Hematopoietic multipotent progenitor cell treated with erythropoietin and hydrocortisone succinate and interleukin-3 and kit ligand, for 15 days (in vitro differentiated cells): ENCODE results near the gene TGM5.
A peak's percentile ranks its signal among the peaks of the same experiment; 100 is the strongest.
"Not testable (repeated sequence)": the region's sequence is repeated elsewhere in the genome, so short reads cannot be mapped to it uniquely, and the experiment has no call there.

Experiments
- DNase-seq: peaks from one replicate; pipeline ENCODE4 v3.0.0-alpha.2; 2015; ENCODE audit warnings: low spot score

TGM5 gene

DNA sequence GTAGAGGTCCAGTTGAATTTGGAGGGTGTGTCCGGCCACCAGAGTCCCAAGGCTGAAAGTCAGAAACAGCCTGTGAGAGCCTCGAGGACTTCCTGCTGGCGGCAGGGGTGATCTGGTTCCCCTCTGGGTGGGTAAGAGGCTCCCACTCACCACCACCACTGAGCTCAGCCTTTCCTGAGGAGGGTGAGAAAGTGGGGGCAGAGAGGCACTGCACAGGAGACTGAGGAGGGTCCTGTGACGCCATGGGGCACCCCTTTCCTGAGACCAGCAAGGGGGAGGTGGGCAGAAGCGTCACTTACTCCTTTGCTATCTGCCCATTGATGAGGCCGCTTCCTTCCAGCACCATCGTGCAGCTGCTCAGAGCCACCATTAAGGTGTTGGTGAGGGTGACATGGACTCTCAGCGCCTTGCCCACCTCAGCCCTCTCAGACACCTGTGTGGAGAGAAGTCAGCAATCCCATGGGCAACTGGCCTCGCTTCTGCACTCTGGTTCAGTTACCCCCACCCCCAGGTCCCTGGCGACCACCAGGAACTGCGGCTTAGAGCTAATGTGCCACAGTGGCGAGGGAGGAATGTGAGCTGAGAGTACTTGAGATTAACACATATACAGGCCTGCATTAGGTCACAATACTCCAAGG is 10.0 kb upstream of the TGM5 start:
- no peak for DNase-seq

DNA sequence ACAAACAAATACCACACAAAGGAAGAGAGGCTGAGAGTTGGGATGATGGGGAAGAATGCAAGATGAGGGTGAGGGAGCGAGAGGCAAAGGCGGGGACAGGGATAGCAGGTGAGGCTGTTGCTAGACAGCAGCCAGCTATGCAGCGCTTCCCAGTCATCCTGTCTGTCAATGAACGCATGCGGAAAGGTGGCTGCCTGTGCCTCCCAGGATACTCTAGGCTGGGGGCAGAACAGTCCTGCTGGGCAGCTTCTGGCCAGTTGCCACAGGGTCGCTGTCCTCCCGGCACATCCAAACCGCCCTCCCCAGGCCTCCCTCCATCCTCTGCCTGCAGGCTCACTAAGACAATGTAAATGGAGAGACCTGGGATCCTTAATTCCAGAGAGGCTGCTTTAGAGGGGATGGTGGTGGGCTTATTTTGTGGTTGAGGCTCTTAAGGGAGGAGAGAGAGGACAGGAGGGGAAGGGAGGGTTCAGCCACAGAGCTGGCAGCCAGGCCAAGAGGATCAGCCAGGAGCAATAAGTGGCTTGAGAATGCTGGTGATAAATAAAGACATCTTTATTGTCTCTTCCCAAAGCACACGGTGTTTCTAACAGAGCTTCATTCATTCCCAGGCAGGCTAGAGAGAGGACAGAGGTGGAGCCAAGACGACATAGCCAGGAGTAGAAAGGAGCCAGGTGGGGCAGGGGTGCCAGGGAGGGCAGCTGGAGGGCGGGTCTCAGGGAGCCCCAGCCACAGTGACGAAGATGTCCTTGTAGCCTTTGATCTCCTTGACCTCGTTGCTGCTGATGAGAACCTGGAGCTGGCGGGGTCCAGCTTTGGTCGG is 9.2 kb upstream of the TGM5 start:
- no peak for DNase-seq

DNA sequence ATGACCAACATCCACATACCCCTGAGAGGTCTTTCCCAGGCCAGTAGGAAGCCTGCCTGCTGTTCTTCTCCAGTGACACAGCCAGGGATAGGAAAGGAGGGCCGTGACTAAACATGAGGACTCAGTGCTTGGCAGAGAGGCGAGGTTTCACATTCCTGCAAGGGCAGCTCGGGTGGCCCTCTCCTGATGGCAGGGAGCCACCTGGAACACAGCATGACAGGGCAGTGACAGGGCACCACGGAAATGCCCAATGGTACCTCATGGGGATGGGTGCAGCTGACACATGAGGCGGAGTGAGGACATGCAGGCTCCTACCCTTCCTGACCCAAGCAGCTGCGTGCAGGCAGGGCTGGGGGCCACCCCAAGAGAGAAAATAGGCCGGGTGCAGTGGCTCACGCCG is 7.4 kb upstream of the TGM5 start:
- no peak for DNase-seq

- DNase-seq = no peak
Measured at GRCh38 chr15:43273243-43273642, 6.5 kb upstream of the TGM5 start.

- not testable (repeated sequence) for DNase-seq
Measured at GRCh38 chr15:43271908-43272307, 5.2 kb upstream of the TGM5 start.

DNA sequence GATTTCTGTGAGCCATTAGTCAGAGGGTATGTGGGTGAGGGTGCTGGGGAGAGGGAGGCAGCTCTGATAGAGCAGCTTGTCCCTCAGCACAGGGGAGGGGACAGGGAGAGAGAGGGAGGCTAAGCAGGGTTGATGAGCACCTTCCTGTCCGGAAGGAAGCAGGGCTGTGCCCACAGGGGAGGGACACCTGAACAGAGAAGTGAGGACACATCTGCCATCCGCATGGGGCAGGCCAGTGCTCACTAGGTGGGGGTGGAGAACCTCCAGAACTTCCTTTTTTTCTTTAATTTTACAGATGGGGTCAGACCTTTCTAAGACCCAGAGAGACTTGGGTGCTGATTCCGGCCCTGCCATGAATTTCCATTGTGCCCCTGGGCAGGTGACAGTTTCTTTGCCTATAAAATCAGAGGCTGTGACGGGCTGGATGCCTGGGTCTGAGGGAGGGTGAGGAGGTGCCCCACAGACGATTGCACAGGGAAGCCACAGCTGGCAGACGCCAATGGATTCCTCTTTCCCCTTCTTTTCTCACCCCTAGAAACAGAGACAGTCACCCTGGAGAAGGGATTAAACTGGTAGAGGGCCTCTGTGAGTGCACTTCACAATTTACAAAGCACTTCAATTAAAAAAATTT is 4.1 kb upstream of the TGM5 start:
- DNase-seq = no peak

DNA sequence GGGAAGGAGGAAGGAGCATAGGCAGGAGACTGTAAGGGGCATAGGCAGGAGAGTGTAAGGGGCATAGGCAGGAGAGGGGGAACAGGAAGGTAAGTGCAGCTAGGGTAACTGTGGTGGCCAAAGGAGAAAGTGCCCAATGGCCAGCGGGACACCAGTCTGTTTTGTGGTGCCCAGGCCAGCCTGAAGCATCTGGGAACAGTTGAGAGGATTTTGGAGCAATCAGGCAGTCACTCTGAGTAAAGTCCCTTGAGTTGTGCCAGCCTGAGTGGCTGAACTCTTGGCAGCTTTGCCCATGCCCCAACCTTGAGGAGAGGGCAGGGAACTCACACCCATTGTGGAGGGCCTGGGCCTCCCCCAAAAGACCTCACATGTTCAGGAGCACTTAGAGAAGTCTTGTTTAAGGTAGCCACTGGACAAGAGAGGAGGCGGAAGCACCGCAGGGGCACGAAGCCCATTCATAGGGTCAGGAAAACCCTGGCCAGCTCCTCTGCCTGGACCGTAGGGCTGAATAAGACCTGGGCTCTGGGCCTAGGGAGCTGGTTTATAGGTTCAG is 3.5 kb upstream of the TGM5 start:
- DNase-seq = no peak

GRCh38 chr15:43268111-43269105 is 1.7 kb upstream of the TGM5 start:
- peak; percentile 67 for DNase-seq

- DNase-seq = no peak
Measured at GRCh38 chr15:43267439-43267838, 711 bp upstream of the TGM5 start.

- DNase-seq = no peak
Measured at GRCh38 chr15:43266386-43266785, 342 bp downstream of the TGM5 start.

DNA sequence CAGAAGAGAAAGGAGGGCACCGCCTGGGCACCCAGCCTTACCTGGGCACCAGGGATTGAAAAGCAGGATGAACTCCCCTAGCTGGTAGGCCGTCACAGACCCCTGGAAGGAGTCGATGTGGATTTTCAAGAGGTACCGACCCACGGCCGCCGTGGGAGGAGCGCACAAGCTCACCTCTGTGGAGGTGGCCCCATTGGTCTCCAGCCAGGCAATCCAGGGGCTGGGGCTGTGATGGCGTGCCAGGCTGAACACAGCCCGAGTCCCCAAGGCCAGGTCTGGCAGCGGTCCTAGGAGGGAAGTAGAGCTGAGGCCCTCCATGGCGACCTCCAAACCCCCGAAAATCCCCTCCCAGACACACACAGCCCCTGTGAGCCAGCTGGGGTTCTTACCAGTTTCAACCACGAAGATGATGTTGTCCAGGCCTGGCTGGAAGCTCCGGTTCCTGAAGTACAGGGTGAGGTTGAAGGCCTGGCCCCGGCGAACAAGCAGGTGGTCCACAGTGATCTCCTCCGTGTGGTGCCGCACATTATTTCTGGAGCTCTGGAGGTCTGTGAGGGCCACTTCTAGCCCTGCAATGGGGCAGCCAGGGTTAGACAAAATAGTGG is 6.6 kb downstream of the TGM5 start:
- no peak for DNase-seq

- no peak for DNase-seq
Measured at GRCh38 chr15:43258781-43259180, 7.9 kb downstream of the TGM5 start.

DNA sequence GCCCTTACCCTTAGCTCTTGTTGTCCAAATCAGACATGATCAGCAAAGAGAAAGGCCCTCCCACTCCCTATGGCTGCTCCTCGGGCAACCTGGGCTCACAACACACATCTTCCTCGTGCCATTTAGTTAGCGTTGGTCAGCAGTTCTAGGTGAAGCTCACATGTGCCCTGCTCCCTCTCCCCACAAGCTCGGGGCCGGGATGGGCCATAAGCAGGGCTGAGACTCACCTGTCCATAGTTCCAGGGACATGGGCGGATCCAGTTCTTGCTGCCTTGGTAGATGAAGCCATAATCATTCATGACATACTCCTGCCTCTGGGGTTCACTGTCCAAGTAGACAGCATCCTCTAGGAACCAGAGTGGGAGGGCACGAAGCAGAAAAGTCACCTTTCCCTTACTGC is 10.4 kb downstream of the TGM5 start:
- no peak for DNase-seq

DNA sequence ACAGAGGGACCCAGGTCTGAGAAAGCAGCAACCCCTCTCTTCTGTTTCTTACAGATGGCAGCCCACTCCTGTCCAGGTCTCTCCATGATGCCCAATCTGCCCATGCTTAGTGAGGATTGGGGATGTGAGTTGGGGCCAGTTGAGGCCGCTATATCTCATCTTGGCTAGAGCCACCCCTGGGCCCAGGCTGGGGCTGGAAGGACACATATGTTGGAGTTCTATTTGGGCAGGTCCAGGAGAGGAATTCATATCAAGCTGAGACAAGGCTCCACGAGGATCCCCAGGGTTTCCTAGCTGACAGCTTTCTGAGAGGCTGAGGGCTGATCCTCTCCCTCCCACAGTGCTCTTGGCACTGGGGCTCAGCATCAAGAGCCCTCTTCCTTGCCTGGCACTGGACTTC is 11.4 kb downstream of the TGM5 start:
- no peak for DNase-seq

- no peak for DNase-seq
Measured at GRCh38 chr15:43253431-43254403, 13.0 kb downstream of the TGM5 start.

DNA sequence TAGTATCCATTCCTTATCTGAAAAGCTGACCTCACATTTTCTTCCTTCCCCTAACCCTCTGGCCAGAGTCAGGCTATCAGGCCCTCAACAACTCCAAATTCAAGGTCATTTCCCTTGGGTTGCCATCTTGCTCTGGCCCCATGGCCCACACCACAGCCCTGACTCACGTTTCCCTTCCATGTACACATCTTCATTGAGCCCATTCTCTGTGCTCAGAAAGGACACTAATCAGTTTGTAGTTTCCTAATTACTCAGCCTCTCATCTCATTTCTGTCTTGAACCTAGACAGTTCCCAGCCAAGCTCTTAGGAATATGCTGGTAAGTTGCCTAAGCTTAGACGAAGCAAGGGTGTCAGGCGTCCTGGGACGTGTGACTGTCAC is 14.9 kb downstream of the TGM5 start:
- no peak for DNase-seq

DNA sequence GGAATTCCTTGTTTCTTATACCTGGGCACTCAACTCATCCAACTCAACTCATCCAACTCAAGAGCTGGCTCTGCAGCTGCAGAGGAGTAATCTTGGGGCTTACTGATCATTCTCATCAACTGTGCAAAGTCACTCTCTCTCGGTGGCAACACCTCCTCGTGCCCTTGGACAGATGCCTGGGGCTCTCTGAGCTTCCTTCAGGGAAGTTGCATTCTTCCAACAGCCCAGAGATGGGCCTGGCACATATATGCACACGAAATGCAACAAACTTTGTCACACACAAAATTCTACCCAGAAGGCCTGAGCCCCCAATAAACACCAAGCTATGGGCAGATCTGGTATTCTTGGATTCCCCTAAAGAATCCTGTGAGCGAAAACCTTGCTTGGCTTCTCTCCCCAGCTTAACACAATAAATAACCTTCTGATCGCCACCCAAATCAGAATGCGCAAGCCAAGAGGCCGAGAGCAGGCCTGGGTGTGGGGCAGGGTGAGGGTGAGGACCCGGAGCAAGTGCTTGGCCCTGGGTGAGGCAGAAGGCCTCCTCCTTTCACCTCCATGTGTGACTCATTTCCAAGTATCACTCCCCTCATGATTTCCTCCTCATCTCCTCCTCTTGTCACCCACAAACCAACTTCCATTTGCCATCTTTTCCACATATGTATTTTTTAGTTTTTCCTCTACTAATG is 15.4 kb downstream of the TGM5 start:
- DNase-seq = no peak

GRCh38 chr15:43250785-43251184 is 15.9 kb downstream of the TGM5 start:
- DNase-seq = no peak

DNA sequence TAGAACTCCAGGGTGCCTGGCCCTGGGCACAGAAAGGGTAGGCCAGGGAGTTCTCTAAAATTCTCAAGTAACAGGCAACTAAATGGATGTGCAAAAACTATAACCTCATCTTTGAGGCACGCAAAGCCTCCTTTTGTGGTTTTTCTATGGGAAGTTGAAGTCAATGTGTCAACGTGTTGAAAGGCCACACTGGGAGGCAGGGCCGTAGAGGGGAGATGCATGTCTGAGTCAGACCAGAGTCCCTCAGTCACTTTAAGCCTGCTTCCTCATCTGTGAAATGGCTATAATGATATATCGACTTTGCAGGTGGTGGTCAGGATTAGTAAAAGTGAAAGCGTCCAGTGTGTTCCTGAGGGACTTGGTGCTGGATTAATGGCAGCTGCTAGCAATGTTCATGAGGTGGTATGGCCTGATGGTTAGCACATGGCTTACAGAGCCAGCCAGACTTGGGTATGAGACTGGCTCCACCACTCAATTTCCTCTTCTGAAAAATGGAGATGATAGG is 17.0 kb downstream of the TGM5 start:
- DNase-seq = no peak
